Activated T-cell treated with anti-CD3 and anti-CD28 coated beads, Interleukin-2, amount 50 U/mL, for 48 hours (primary cell): ENCODE data around the gene FKBP10.

ENCODE experiments used
- DNase-seq, 2 experiments: peaks; one replicate each; pipeline ENCODE4 v3.0.0-alpha.2; 2020

The FKBP10 gene

DNA sequence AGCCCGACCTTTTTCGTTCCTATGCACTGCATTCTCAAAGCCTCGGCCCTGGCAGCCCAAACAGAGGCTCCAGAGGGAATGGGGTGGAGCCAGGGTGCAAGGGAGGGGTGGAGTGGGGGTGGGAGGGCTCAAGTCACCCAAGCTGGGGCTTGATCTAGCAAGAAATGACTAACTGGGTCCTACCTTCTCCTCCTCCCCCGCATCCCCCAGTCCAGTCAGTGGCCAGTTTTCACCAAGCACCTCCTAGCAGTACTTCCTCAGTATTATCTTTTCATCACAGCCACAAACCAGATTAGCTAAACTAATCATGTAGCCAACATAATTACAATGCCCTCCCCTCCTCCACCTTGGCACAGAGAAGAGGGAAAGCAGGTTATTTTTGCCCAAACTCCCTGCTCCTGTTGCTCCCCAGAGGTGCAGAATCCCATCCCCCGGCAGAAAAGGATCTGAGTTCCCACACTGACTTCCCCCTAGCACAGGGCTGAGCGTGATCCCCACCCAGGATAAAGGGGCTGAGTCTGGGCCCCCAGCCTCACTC lies 28.5 kb upstream of the FKBP10 start:
- no peak for DNase-seq

DNA sequence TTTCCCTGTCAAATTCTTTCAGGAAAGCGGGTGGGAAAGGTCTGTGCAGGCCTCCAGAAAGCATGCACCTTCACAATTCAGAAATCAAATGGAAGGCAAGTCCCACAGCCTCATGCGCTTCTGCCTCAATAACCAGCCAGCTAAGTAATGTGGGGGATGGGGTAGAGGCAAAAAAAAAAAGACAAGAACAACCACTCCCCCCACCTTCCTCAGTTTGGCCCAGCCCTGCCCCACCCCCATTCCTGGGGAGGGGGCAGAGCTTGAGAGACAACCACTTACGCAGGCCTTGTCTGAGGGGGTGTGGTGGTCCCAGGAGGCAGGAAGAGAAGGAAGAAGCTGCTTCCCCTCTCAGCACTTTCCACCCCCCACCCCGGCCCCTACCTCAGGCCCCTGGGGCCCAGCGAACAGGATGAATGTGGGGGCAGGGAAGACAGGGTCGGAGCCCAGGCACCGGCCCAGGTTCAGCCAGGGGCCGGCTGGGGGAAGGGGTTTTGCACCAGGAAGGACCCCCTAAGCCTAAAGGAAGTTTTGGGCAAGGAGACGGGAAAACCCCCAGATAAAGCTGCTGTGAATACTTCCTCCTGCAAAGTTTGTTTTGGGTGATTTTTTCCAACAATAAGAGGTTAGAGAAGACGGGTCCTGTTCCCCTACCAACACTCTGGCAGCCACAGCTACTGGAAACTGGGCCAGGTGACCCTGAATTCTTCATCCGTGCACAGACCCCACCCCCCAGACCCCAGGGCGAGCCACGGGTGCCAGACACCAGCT lies 27.5 kb upstream of the FKBP10 start:
- DNase-seq, result no peak

DNA sequence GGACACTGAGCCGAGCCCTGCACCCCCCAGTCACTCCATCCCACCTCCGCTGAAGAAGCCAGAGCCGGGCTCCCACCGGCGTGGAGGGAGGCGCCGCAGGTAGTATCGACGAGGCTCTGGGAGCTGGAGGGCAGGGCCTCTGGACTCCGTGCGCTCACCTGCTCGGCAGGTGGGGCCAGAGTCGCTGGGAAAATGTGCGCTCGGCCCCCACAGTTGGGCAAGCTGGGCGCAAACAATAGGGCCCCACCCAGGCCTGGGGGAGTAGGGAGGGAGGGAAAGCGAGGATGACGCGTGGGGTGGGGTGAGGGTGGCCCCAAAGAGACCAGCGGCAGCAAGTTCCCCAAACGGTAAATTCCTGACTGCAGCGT lies 27.0 kb upstream of the FKBP10 start:
- DNase-seq, result no peak

DNA sequence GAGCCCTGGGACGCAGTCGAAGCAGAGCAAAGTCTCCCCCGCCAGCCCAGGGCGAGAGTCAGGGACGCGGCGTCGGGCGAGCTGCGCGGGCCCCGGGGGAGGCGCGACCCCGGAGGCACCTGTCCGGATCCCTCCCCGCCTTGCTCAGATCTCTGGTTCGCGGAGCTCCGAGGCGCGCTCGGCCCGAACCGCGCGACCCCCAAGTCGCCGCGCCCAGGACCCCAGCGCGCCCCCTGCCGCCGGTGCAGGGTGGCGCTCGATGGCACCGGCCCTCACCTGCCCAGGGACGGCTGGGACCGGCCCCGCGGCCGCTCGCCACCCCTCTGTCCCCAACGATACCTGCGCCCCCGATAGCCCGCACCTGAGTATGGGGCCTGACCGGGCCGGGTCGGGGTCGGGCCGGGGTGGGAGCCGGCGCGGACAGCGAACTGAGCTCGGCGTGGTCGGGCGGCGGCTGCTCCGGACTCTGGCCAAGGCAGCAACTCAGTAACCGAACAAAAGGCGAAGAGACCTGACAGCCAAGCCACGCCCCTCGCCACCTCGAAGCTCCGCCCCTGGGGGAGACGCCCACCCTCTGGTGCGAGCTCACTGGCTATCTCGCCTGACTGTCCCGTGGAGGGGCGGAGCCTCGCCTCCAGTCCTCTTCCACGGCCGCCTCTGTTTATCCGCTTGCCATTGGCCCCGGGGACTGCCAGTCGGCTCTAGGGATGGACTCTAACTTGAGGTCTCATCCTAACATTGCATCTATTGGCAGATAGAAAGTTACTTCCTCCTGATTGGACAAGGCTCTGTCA lies 26.4 kb upstream of the FKBP10 start, which contains the start of gene JUP:
Gene JUP, minus strand, starts transcription at position 485 of the 794 bp plus-strand sequence. CDS start 14,857 bp downstream, outside the sequence.
- peak; percentile 97 for DNase-seq

DNA sequence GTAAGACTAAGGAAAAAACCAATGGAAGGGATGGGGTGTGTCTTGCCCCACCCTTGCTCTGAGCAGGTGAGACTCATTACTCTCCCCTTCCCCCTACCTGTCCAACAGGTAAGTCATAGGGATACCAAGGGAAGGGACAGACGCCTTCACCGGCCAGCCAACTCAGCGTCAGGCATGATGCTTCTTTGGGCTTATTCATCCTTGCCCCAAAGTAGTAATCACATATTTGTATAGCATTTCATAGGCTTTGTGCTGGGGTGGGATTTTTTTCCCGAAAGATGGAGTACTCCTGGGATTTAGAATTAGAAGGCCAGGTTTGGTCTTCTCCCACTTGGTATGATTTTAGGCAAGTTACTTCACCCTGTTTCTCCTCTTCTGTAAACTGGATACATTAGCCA lies 25.8 kb upstream of the FKBP10 start:
- DNase-seq, result no peak

DNA sequence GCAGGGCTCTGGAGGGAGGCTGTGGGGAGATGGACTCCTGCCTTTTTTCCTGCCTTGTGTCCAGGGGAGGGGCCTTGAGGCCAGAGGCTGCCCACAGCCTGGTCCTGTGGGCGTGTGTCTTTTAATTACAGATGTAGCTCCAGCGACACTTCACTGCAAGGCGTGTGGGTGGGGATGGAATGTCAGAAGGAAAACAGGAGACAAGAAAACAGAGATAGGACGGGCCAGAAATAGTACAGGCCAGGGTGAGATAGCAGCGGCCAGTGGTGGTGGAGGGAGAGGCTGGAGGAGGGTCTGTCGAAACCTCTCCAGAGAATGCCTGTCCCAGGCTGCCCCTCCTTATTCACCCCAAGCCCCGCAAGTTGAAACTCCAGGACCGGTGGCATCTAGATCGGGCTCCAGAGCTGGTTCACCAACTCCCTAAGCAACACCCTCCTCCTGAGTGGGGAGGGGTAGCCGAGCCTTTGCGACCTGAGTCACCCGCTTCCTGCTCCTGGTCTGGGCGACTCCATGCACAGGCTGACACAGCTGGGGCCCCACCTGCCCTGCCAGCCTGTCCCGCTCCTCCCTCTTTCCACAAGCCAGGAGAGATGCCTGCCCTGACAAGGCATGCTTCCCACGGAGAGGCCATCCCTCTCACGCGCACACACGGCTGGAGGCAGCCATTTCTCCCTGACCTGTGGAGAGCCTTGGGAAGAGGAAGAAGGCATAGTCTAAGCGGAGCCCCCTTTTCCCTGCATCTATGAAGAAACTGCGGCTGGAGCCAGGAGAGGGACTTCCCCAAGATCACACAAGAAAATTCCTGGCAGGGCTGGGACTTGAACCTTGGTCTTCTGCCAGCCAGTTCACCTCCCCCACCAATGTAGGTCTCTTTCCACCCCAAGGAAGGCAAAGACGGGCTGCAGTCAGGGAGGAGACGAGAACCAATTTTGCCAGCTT lies 19.7 kb upstream of the FKBP10 start:
- no peak for DNase-seq

DNA sequence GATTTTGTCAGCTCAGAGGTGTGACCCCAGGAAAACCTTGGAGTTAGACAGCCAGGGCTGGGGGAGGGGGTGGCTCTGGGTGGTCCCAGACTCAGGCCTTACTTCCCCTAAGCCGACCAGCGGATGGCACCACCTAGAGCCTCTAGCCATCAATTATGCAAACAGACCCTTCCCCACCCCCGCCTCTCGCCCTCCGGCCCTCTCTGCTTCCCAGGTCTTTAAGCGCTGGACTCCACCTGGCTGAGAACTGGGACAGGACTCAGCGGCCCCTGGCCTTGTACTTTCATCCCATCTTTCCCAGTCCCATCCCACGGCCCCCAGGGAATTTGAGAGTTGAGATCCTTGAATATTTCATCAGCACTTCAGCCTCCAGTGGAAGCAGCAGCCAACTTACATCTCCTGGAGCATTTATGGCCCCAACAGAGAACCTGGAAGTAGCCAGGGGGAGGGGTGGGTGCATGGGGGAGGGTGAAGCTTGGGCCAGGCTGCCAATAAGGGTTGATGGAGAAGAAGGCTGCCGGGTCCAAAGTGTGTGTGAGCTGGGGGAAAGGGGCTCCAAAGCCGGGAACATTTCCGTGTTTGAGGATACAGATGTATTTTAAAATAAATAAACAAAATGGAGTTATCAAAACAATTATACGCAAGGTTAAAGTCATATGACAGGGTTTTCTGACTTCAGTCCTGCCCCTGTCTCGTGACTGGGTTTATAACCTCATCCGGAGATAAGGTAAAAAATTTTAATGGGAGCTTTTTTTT lies 18.8 kb upstream of the FKBP10 start:
- no peak for DNase-seq

DNA sequence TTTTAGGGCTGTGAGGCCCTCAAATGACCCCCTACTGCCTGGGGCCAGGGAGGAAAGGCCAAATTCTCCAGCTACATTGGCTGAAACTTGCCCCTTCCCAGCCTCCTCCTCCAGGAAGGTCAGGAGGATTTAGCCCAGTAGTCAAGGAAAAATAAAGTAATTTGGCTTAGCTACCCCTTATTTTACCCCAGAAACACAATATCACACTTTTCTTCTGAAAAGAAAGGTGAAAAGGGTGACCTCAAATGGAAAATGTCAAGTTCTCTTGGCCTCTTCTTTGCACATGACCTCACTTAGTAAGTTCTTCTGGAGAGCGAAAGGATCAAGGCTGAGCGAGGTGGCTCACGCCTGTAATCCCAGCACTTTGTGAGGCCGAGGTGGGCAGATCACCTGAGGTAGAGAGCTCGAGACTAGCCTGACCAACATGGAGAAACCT lies 18.2 kb upstream of the FKBP10 start:
- DNase-seq, result no peak

DNA sequence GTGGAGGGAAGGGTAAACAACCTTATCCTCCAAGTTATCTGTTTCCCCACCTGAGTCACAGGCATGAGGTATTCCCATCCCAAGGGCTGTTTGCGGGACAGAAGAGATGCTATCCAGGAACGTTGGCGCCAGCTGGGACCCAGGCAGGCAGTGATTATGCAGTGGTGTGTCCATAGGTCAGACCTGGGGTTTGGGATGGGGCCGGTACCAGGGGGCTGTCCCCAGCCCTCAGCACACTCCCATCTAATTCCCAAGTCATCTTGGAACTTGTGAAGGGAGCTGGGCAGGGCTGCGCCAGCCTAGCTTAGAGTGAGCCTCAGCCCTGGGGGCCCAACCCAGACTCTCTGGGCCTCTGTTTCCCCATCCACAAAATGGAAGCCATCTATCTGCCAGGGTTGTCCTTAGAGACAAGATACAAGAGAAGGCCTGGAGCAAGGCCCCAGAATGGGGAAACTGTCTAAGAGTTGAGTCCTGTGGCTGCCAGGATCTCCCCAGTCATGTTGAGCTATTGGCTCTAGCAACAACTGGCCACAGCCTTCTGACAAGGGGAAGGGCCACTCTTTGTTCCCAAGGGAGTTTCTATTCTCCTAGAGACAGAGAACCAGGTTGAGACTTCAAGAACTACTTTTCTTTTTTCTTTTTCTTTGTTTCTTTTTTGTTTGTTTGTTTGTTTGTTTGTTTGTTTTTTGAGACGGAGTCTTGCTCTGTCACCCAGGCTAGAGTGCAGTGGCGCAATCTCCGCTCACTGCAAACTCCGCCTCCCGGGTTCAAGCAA lies 16.5 kb upstream of the FKBP10 start:
- DNase-seq, result no peak

DNA sequence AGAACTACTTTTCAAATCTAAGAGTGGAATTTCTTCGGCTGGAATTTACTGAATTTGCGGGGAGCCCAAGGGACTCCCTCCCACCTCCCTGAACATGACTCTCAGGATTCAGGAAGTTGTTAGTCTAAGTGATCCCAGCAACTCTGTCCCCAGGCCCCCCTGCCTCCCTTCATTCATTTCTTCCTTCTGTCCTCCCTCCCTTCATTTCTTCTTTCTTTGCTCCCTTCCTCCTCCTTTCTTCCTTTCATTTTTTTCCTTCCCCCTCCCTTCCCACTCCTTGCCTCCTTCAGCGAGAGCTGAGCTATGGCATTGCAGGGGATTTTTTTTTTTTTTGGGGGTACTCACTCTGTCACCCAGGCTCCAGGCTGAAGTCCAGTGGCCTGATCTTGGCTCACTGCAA lies 15.4 kb upstream of the FKBP10 start:
- no peak for DNase-seq

DNA sequence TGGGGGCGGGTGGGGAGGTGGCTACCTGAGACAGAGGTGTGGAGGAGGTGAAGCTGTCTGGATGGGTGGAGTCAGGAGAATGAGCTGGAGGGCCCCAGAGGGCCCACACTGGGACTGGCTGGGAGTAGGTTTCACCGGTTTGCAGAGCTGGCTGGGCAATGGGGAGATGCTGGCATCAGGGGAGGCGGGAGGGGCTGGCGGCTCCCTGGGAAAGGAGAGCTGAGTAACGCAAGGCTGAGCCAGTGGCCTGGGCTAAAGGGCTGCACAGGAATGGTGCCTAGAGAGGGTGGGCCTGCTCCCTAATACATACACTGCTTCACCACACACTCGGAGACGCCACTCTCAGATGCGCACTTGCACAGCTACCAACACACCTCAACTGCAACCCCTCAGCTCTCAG lies 13.4 kb upstream of the FKBP10 start:
- DNase-seq, result no peak

DNA sequence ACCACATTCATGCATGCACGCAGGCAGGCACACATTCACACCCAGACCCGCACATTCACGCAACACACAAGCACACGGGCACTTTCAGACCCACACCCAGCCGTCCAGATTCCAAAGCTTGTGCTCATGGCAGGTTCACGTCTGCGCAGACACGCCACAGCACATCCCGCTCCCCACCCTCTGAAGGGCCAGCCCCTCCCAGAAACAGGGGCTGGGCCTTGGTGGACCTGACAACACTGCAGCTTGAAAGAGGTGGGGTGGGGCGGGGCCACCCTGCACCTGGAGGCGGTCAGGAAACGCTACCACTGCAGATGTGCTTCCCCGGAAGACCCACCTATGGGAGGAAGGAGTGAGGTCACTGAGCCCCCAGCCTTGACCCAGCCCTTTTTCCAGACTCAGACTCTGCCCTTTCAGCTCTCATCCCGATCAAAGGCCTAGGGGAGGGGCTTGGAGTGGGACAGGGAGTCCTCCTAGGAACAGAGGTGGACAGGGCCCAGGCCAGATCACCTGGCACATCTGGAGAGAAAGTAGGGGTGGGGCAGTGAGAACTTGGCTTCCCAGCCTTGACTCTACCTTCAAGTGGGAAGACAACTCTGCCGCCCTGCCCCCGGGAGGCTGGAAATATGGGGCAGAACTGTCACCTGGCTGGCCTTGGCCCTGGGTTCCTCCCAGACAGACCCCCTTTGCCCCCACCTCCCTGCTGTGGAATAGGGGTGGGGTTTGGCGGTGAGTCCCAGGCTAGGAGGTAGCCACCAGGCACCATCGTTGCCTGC lies 12.0 kb upstream of the FKBP10 start:
- DNase-seq, result no peak

DNA sequence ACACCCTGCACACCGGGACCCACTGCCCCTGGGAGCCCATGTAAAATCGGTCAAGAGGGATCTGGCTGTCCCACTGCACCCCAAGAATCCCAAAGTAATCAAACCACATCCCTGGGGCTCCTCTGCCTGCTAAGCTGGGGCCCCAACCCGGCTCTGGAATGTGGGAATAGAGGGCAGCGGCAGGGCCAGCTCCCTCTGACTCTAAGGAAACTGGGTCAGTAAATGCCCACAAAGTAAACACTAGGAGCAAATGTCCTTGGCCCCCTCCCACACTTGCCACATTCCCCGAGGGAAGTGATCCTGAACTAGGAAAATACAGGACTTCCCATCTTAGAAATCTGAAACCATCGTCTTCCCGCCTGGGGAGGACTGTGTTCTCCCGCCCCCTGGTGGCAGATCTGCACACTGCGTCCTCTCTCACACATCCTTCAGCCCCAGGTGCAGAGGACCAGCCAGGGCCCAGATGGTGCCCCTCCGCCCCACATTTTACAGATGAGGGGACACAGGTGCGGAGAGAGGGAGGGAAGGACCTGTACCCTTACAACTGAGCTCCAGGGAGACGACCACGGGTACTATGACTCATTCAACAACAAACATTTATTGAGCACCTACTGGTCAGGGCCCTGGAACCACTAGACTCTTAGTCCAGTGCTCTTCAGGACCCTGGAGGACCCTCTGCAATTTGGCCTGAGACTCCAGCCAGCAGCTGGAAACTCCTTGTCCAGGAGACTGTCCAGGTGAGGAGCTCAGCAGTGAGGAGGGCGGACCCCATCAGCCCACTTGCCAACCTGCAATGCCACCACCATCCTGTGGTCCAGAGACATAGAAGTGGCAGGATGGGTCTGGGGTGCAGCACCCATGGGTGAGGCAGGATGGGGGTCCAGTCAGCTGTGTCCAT lies 11.2 kb upstream of the FKBP10 start:
- peak; percentile 83 to 84 for DNase-seq

DNA sequence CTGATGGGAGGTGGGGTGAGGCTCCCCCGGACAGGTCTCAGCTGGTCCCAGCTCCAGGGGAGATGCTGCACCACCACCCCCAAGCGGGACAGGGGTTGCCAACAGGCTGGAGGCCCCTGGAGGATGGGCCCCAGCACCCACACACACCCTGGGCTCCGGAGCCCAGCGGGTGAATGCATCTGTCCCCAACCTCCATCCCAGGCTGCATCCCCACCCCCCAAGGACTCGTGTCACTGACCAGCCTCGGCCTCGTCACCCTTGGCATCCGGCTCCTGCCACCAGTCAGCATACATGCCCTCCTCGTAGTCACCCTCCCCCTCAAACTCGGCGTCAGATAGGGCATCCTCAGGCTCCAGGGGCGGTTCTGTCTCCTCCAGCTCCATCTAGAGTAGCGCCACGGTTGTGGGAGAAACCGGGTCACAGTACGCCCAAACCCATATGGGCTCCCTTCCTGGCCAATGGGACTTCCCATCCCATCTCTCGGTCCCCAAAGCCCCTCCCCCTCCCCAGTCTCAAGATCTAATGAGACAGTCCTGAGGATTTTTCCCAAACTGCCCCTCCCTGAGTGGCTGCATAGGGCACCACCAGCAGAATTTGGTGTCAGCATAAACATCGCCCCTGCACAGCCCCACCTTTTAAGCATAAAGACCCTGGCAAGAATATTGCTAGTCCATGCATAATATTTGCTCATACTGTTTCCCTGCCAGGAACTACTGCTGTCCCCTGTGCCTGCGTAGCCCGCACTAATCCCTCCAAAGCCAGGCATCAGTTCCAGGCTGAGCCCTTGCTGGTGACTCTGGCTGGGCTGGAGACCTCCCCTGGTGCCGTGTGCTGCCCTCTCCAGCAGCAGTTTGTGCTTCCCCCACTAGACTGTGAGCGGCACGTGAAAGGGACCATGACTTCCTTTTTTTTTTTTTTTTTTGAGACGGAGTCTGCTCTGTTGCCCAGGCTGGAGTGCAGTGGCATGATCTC lies 9.5 kb upstream of the FKBP10 start:
- no peak for DNase-seq

DNA sequence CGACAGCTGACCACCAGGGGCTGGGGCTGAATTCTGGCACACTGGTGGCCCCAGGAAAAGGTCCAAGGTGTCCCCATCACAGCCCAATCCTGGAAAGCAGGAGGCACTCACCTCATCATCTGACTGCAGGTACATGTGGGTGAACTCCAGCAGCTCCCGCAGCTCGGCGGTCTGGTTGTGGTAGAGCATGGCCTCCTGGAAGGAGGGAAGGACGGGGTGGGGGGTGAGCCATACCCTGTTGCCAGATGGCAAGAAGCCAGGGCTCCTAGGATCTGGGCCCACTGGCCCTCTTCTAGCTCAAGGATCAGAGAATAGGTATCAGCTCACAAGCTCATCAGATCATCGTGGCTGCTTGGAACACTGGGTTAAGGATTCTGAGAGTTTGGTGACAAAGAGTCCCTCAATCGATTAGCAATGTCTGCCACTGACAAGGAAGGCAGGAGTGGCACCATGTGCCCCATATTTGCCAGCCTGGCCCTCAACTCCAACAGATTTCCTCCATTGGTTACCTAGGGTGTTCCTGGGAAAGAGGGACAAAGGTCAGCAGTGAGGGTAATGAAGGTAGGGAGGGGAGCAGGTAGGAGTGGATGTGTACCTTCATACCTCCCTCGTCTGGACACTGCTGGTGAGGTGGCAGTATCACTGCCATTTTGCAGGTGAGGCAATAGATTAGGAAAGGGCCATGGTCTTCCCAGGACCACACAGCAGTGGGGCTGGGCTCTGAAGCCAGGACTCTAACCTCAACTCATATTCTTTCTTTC lies 5.9 kb upstream of the FKBP10 start:
- no peak for DNase-seq

DNA sequence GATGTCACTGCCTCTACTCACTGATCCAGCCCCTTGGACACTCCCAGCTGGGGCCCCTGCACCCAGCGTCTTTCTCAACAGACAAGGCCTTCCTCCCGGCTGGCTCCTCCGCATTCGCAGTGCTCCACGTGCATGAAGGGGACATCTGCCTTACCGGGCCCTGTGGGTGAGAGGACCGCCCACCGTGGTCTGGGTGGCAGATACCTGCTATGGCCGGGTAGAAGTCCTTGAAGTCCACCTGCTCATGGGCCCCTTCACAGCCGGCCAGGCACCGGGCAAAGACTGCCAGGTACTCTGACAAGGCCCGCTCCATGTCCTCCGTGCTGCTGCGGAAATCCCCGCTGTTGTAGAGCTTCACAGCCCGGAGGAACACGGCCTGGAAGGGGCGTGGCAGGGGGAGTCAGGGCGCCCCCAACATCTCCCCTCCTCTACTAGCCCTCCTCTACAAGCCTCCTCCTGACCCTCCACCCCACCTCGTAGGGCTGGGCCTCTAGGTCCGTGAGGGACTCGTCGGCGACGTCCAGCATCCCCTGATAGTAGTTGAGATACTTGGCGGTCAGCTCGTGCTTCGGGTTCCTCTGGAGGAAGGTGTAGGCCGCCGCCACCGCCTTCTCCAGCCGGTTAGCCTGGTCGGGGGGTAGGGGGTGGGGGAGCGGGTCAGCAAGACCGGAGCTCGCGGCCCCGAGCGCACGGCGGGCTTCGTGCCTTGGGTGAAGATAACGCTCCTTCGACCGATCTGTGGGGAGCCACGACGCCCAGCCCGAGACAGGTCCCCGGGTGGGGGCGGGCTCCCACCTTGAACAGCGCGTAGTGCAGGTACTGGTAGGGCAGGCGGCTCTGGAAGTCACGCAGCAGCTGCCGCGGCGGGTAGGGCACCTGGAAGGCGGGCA lies 1.9 kb upstream of the FKBP10 start:
- DNase-seq, result no peak
